Measurements from ENCODE around the gene SLC25A38.
"Not testable (repeated sequence)": the region's sequence is repeated elsewhere in the genome, so short reads cannot be mapped to it uniquely, and the experiment has no call there.

SLC25A38 gene, protein sequence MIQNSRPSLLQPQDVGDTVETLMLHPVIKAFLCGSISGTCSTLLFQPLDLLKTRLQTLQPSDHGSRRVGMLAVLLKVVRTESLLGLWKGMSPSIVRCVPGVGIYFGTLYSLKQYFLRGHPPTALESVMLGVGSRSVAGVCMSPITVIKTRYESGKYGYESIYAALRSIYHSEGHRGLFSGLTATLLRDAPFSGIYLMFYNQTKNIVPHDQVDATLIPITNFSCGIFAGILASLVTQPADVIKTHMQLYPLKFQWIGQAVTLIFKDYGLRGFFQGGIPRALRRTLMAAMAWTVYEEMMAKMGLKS

GRCh38 chr3:39383045-39383880 is at the start of gene SLC25A38:
Gene SLC25A38 (plus strand): TSS chr3:39383370. CDS start chr3:39383725, 355 bp downstream.
- DNase-seq = no peak

DNA sequence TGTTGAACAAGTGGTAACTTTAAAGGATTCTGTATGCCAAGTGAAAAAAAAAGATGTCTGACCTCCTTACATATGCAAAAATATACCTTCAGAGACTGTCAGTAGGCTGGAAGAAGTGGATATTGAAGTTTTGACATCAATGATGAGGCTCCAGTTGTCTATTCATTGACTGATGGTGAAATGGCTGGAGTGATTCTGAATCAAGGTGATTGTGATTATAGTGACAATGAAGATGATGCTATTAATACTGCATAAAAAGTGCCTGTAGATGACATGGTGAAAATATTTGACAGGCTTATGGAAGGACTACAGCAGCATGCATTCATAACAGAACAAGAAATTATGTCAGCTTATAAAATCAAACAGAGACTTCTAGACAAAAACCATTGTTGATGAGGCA is 49.6 kb upstream of the SLC25A38 start:
- no peak for DNase-seq

DNA sequence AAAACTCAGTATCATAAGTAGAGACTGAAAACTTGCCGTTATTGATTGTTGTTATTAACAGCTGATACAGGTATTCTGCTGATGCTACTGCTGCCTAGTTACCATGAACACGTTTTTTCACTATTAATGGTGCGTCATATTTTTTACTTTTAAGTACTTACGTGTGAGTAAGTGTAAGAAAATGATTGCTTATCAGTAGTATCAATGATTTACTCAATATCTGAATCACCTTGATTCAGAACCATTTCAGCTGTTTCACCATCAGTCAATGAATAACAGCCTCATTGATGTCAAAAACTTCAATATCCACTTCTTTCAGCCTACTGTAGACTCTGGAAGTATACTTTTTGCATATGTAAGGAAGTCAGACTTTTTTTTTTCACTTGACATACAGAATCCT is 49.0 kb upstream of the SLC25A38 start:
- no peak for DNase-seq

- no peak for DNase-seq
Measured at GRCh38 chr3:39338201-39338600, 45.0 kb upstream of the SLC25A38 start.

DNA sequence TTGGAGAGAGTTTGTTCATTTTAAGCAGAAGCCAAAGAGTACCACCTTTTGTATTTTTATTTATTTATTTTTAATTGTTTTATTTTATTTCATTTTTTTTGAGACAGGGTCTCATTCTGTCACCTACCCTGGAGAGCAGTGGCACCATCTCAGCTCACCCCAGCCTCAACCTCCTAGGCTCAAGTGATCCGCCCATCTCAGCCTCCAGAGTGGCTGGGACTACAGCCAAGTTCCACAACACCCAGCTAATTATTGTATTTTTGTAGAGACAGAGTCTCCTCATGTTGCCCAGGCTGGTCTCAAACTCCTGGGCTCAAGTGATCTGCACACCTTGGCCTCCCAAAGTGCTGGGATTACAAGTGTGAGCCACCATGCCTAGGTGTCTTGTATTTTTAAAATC is 44.1 kb upstream of the SLC25A38 start:
- DNase-seq = no peak

DNA sequence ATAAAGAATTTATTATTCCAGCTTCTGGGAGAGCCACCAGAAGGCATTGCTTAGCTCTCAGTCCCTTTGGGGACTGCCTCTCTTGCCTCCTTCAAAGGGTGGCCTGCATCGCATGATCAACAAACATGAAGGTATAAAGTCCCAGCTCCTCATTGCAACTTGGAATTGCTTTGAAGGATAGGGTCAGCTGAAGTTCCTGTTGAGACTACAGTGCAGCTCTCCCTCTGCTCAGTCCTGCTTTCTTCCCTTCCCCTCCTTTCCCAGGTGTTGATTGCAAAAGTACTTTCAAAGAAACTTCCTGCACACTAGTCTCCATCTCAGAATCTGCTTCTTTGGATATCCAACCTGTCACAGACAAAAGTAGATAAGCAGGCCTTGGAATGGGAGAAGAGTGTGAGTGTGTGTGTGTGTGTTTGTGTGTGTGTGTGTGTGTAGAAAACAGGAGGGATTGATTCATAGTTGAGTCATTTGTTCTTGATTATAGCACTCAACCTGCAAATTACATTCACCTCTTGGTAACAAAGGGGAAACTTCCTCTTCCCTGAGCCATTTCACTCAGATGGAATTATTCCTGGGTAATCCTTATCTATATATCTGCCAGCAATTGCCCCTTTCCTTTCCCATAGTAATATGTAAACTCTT is 40.0 kb upstream of the SLC25A38 start:
- no peak for DNase-seq

- no peak for DNase-seq
Measured at GRCh38 chr3:39343760-39344159, 39.4 kb upstream of the SLC25A38 start.

DNA sequence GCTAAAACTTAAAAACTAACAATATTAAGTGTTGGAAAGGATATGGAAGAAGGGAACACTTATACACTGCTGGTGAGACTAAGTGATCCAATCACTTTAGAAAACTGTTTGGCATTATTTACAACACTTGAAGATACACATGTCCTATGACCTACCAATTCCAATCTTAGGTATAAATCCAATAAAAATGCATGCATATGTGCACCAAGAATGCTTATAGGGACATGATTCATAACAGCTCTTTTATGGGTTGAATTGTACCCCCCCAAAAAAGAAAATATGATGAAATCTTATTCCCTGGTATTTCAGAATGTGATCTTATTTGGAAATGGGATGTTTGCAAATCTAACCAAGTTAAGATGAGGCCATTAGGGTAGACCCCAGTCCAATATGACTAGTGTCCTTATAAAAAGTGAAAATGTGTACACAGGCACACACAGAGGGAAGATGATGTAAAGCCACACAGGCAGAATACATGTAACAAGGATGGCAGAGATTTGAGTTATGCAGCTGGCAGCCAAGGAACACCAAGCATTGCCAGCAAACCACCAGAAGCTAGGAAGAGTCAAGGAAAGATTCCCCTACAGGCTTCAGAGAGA is 38.3 kb upstream of the SLC25A38 start:
- no peak for DNase-seq

DNA sequence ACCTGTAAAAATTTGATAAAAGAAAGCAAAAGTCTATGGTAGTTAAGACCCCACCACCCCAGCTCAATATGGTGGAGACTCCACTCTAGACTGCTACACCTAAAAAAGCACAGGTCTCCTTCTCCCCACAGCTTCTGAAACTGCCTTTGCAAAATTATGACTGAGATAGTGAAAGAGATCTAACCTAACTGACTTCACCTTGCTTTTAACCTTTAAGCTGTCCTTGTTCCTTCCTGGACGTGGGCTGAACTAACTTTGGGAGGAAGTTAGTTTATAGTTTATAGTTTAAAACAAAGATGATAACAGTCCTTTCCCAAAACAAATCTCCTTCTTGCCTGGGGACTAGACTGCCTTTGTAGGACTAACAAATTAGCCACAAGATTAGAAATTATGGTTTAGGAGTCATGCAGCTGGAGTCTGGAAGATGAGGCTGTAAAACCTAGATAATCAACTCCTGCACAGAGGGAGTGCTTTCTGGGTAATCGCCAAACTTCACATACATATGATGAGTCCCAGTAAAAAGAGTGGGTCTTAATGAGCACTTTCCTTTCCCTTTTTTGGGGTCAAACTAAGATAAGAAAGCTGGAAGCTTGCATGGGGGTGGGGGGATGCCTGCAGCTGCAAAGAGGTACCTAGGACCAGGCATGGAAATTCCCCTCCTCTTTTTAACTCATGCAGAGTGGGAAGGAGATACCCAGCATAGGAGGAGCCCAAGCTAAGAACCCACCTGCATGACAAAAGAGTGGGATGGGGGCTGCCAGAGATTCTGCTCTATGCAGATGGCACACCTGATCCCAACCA is 36.2 kb upstream of the SLC25A38 start:
- DNase-seq = no peak

GRCh38 chr3:39347586-39347876 is 35.6 kb upstream of the SLC25A38 start:
- no peak for DNase-seq

- no peak for DNase-seq
Measured at GRCh38 chr3:39349080-39349479, 34.1 kb upstream of the SLC25A38 start.

GRCh38 chr3:39350714-39351113 is 32.5 kb upstream of the SLC25A38 start:
- peak; percentile 92 for DNase-seq

GRCh38 chr3:39351134-39351533 is 32.0 kb upstream of the SLC25A38 start:
- DNase-seq = not testable (repeated sequence)

DNA sequence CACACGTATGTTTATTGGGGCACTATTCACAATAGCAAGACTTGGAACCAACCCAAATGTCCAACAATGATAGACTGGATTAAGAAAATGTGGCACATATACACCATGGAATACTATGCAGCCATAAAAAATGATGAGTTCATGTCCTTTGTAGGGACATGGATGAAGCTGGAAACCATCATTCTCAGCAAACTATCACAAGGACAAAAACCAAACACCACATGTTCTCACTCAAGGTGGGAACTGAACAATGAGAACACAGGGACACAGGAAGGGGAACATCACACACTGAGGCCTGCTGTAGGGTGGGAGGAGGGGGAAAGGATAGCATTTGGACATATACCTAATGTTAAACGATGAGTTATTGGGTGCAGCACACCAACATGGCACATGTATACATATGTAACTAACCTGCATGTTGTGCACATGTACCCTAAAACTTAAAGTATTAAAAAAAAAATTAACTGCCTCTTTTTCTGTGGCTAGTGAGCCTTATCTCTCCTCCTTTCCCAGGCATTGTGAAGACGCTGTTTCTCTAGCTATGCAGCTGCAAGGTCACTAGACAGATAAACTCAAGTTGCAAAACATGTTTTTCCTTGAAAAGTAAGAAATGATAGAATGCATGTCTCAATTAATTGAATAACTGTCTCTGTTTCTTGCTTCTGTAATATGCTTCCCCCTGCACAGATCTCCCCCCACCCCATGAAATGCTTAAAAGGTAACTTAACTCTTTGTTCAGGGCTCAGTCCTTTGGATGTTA is 29.8 kb upstream of the SLC25A38 start:
- DNase-seq = not testable (repeated sequence)

DNA sequence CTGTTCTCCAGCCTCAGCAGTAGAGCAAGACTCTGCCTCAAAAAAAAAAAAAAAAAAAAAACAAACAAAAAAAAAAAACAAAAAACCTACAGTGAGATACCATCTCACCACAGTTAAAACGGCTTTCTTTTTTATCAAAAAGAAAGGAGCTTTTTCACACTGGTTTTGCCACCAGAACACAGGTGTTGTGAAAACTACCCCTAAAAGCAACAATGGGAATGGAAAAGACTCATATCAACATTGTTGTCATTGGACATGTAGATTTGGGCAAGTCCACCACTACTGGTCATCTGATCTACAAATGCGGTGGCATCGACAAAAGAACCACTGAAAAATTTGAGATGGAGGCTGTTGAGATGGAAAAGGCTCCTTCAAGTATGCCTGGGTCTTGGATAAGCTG is 24.8 kb upstream of the SLC25A38 start:
- DNase-seq = no peak

GRCh38 chr3:39361252-39361927 is 21.8 kb upstream of the SLC25A38 start:
- DNase-seq = peak; percentile 33 to 42

- DNase-seq = no peak
Measured at GRCh38 chr3:39362192-39362591, 21.0 kb upstream of the SLC25A38 start.

DNA sequence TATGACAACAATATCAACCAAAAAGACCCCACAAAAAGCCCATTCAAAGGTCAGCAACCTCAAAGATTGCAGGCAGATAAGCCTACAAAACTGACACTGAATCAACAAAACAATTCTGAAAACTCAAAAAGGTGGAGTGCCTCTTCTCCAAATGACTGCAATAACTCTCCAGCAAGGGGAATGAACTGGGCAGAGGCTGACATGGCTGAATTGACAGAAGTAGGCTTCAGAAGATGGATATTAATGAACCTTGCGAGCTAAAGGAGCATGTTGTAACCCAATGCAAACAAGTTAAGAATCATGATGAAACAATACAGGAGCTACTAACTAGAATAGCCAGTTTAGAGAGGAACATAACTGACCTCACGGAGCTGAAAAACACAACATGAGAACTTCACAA is 20.4 kb upstream of the SLC25A38 start:
- no peak for DNase-seq

GRCh38 chr3:39370450-39370849 is 12.7 kb upstream of the SLC25A38 start:
- not testable (repeated sequence) for DNase-seq

GRCh38 chr3:39372833-39373232 is 10.3 kb upstream of the SLC25A38 start:
- DNase-seq = no peak

- no peak for DNase-seq
Measured at GRCh38 chr3:39376959-39377634, 6.1 kb upstream of the SLC25A38 start.
